ENCODE results near the gene SLC6A19. TPM values are rescaled to one million over a fixed set of nuclear protein-coding genes. Genes with fewer than 3 reads are reported as not detected.
"Not testable (repeated sequence)": the region's sequence is repeated elsewhere in the genome, so short reads cannot be mapped to it uniquely, and the experiment has no call there.

The SLC6A19 gene
- total and polyA plus RNA-seq, 2 donors (not counting 1 experiment from before 2014, with no cell fraction given), result not detected

- H3K4me3 Mint-ChIP-seq, result no peak overlapping the region
- H3K36me3 ChIP-seq (replicated peaks in 1 of 2; ENCODE audit: control extremely low read depth in 1 of 2, control insufficient read depth in 1 of 2, extremely low read depth in 1 of 2, insufficient read depth in 2 of 2, low read length in 1 of 2), result no peaks in the 10 kb centered on the region
Measured at GRCh38 chr5:1266791-1267190, 65.4 kb downstream of the SLC6A19 start.

GRCh38 chr5:1267464-1267863 is 66.1 kb downstream of the SLC6A19 start:
- H3K27ac Mint-ChIP-seq; ATAC-seq (ENCODE audit: low read depth); intact Hi-C loops (cut with micrococcal nuclease); H3K27me3 Mint-ChIP-seq; H3K4me3 ChIP-seq (ENCODE audit: control extremely low read depth in 1 of 5, extremely low read depth in 1 of 5, insufficient read depth in 1 of 5, low read depth in 2 of 5, low read length in 4 of 5); H3K4me1 Mint-ChIP-seq; POLR2A ChIA-PET; H3K4me2 ChIP-seq (replicated peaks; ENCODE audit: low read depth, low read length, poor library complexity, severe bottlenecking); H2AFZ ChIP-seq (ENCODE audit: insufficient read depth, low read depth, low read length, poor library complexity, severe bottlenecking); H3K36me3 ChIP-seq (replicated peaks in 1 of 2; ENCODE audit: control extremely low read depth in 1 of 2, control insufficient read depth in 1 of 2, extremely low read depth in 1 of 2, insufficient read depth in 2 of 2, low read length in 1 of 2); H3K9ac ChIP-seq (ENCODE audit: low read length); H3K27ac ChIP-seq (ENCODE audit: low read length in 2 of 2); H3K4me3 Mint-ChIP-seq; DNase-seq; H3K4me1 ChIP-seq (ENCODE audit: control insufficient read depth in 2 of 2, insufficient read depth in 2 of 2, low read length in 2 of 2); H3K79me2 ChIP-seq (ENCODE audit: control insufficient read depth, insufficient read depth, low read length); H3K9me3 Mint-ChIP-seq (ENCODE audit: insufficient read depth); H4K20me1 ChIP-seq (ENCODE audit: control insufficient read depth, insufficient read depth, low read length, poor library complexity, severe bottlenecking); H3K27me3 ChIP-seq (replicated peaks in 1 of 4; ENCODE audit: control extremely low read depth in 1 of 4, control insufficient read depth in 3 of 4, insufficient read depth in 4 of 4, low read length in 3 of 4); CTCF ChIA-PET: not testable (repeated sequence)
- no CpG with 5 or more reads among the region's 5 CpGs for WGBS (ENCODE audit: insufficient coverage)
- H3K9me3 ChIP-seq (ENCODE audit: control extremely low read depth in 1 of 3, control insufficient read depth in 2 of 3, insufficient read depth in 1 of 3, low read length in 2 of 3), result peaks cover 0 to 23% (median 5%) of the 10 kb centered on the region in 3 donors

More at GRCh38 chr5:1266791-1267190, 65.4 kb downstream of the SLC6A19 start:
- Histone ChIP-seq H3K79me2 (ENCODE audit: control insufficient read depth, insufficient read depth, low read length) (no peaks in the 10 kb centered on the region), H3K4me2 (replicated peaks; ENCODE audit: low read depth, low read length, poor library complexity, severe bottlenecking) (no peak overlapping the region), H4K20me1 (ENCODE audit: control insufficient read depth, insufficient read depth, low read length, poor library complexity, severe bottlenecking) (no peaks in the 10 kb centered on the region), H3K4me3 (ENCODE audit: control extremely low read depth in 1 of 5, extremely low read depth in 1 of 5, insufficient read depth in 1 of 5, low read depth in 2 of 5, low read length in 4 of 5) (no peak overlapping the region), H2AFZ (ENCODE audit: insufficient read depth, low read depth, low read length, poor library complexity, severe bottlenecking) (no peak overlapping the region), H3K27me3 (replicated peaks in 1 of 4; ENCODE audit: control extremely low read depth in 1 of 4, control insufficient read depth in 3 of 4, insufficient read depth in 4 of 4, low read length in 3 of 4) (no peaks in the 10 kb centered on the region), H3K4me1 (ENCODE audit: control insufficient read depth in 2 of 2, insufficient read depth in 2 of 2, low read length in 2 of 2) (no peaks in the 10 kb centered on the region), H3K27ac (ENCODE audit: low read length in 2 of 2) (no peak overlapping the region), H3K9ac (ENCODE audit: low read length) (no peak overlapping the region), H3K9me3 (ENCODE audit: control extremely low read depth in 1 of 3, control insufficient read depth in 2 of 3, insufficient read depth in 1 of 3, low read length in 2 of 3) (peaks cover 0 to 28% (median 5%) of the 10 kb centered on the region in 3 donors)
- intact Hi-C loops (cut with micrococcal nuclease), result no loop called here
- WGBS (ENCODE audit: insufficient coverage), result 93% methylated on average over 7 of the region's 9 CpGs
- DNase-seq, result no peak
- CTCF ChIA-PET, result no interaction called here
- TF ChIP-seq EZH2 (IDR thresholded peaks at IDR 0.05; ENCODE audit: borderline replicate concordance, insufficient read depth, low read depth, low read length, poor library complexity, severe bottlenecking), result no peak
- TF ChIP-seq CTCF (IDR thresholded peaks at IDR 0.05), result no peak
- no peaks in the 10 kb centered on the region for H3K27me3 Mint-ChIP-seq
- H3K4me1 Mint-ChIP-seq, result no peaks in the 10 kb centered on the region
- POLR2A ChIA-PET, result no interaction called here
- no peak overlapping the region for H3K27ac Mint-ChIP-seq
- H3K9me3 Mint-ChIP-seq (ENCODE audit: insufficient read depth), result no peaks in the 10 kb centered on the region
- no peak for ATAC-seq (ENCODE audit: low read depth)

All from B cell (primary cell).